Osteoblast (primary cell): ENCODE results near the gene HSBP1L1. TPM values are rescaled to one million over a fixed set of nuclear protein-coding genes. Genes with fewer than 3 reads are reported as not detected.
A peak's percentile ranks its signal among the peaks of the same experiment; 100 is the strongest.

Experiments used
- DNase-seq: peaks from one replicate; pipeline ENCODE4 v3.0.0; 2011; ENCODE audit warnings: low spot score, mixed read lengths; ENCODE audit not compliant: insufficient read length; ENCODE audit errors: missing footprints
- H2AFZ ChIP-seq: 2 replicates; pipeline ENCODE4 v1.6.0; 2011; ENCODE audit warnings: mild to moderate bottlenecking, low read length
- H3K27ac ChIP-seq: 2 replicates; pipeline ENCODE4 v1.5.1; 2011; ENCODE audit warnings: mild to moderate bottlenecking, low read depth, low read length, moderate library complexity
- H3K27me3 ChIP-seq: 2 replicates; pipeline ENCODE4 v1.6.0; 2012; ENCODE audit warnings: mild to moderate bottlenecking, control low read depth, inconsistent platforms, low read length, moderate library complexity; ENCODE audit not compliant: insufficient read depth
- H3K36me3 ChIP-seq: 2 replicates; pipeline ENCODE4 v1.5.1; 2011; ENCODE audit warnings: mild to moderate bottlenecking, low read length, control low read depth, moderate library complexity; ENCODE audit not compliant: insufficient read depth
- H3K4me1 ChIP-seq: 2 replicates; pipeline ENCODE4 v1.5.1; 2011; ENCODE audit warnings: mild to moderate bottlenecking, low read length, control low read depth, moderate library complexity; ENCODE audit not compliant: insufficient read depth
- H3K4me2 ChIP-seq: 2 replicates; pipeline ENCODE4 v1.6.0; 2011; ENCODE audit warnings: mild to moderate bottlenecking, low read length; ENCODE audit not compliant: insufficient read depth
- H3K4me3 ChIP-seq: fragments of 200-600 bp; sonication (generic); 3 replicates; pipeline ENCODE4 v1.5.1; 2012; ENCODE audit warnings: mild to moderate bottlenecking, low read length, inconsistent platforms; ENCODE audit not compliant: insufficient read depth
- H3K79me2 ChIP-seq: 2 replicates; pipeline ENCODE4 v1.6.0; 2012; ENCODE audit warnings: mild to moderate bottlenecking, low read length, control low read depth, inconsistent platforms; ENCODE audit not compliant: insufficient read depth
- H3K9me3 ChIP-seq: 2 replicates; pipeline ENCODE4 v1.5.1; 2011; ENCODE audit warnings: low read depth, low read length, control low read depth
- H4K20me1 ChIP-seq: 2 replicates; pipeline ENCODE4 v1.6.0; 2012; ENCODE audit warnings: mild to moderate bottlenecking, low read length, control low read depth; ENCODE audit not compliant: insufficient read depth
- CTCF ChIP-seq: IDR thresholded peaks from 2 replicates; pipeline ENCODE4 v1.5.1; 2011; ENCODE audit warnings: mild to moderate bottlenecking, low read depth, low read length, moderate library complexity; ENCODE audit errors: extremely low read depth
- total RNA-seq: library from RNA; depleted of rRNA; stranded (reverse); fragments of >200 nt; gene quantifications from 2 replicates; pipeline ENCODE4 v1.2.3, GENCODE V29; 2012

Gene HSBP1L1
- total RNA-seq, 1 donor, result 9.4 TPM

DNA sequence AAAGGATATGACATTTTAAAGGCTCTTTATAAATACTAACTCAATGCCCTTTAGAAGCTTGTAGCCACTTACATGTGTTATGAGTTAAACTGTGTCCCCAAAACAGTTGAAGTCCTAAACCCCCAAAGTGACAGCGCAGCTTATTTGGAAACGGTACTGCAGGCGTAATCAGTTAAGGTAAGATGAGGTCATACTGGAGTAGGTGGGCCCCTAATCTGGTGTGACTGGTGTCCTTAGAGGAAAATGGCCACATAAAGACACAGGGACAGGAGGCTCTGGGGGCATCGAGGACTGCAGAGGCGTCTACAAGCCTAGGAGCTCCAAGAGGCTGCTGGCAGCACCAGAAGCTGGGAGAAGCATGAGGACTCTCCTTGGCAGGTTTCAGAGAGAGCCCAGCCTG is 15.4 kb downstream of the HSBP1L1 start:
- Histone ChIP-seq H3K79me2 (peaks cover 100% of the 10 kb centered on the region), H3K36me3 (peaks cover 38% of the 10 kb centered on the region), H2AFZ (no peak overlapping the region), H3K27ac (no peak overlapping the region), H3K4me3 (no peak overlapping the region), H3K4me1 (peaks cover 7% of the 10 kb centered on the region), H4K20me1 (peaks cover 92% of the 10 kb centered on the region), H3K9me3 (no peaks in the 10 kb centered on the region), H3K4me2 (no peak overlapping the region), H3K27me3 (no peaks in the 10 kb centered on the region)
- no peak for DNase-seq
- no peak for TF ChIP-seq CTCF

GRCh38 chr18:79980585-79980984 is 16.1 kb downstream of the HSBP1L1 start:
- Histone ChIP-seq H3K27ac (no peak overlapping the region), H2AFZ (no peak overlapping the region), H3K4me2 (no peak overlapping the region), H3K36me3 (peaks cover 42% of the 10 kb centered on the region), H3K9me3 (no peaks in the 10 kb centered on the region), H3K79me2 (peaks cover 100% of the 10 kb centered on the region), H3K4me1 (peaks cover 7% of the 10 kb centered on the region), H3K27me3 (no peaks in the 10 kb centered on the region), H4K20me1 (peaks cover 92% of the 10 kb centered on the region), H3K4me3 (no peak overlapping the region)
- no peak for DNase-seq
- TF ChIP-seq CTCF, result no peak

GRCh38 chr18:79982736-79983135 is 18.3 kb downstream of the HSBP1L1 start:
- H3K79me2 ChIP-seq, result peaks cover 100% of the 10 kb centered on the region
- H3K9me3 ChIP-seq, result no peaks in the 10 kb centered on the region
- TF ChIP-seq CTCF, result no peak
- H3K4me2 ChIP-seq, result no peak overlapping the region
- H2AFZ ChIP-seq, result no peak overlapping the region
- no peak overlapping the region for H3K4me3 ChIP-seq
- peaks cover 92% of the 10 kb centered on the region for H4K20me1 ChIP-seq
- peaks cover 18% of the 10 kb centered on the region for H3K4me1 ChIP-seq
- peak overlapping the region; percentile 28 for H3K27ac ChIP-seq
- no peak for DNase-seq
- peaks cover 38% of the 10 kb centered on the region for H3K36me3 ChIP-seq
- H3K27me3 ChIP-seq, result no peaks in the 10 kb centered on the region

- Histone ChIP-seq H3K4me2 (no peak overlapping the region), H3K4me1 (peaks cover 18% of the 10 kb centered on the region), H3K9me3 (no peaks in the 10 kb centered on the region), H3K79me2 (peaks cover 100% of the 10 kb centered on the region), H2AFZ (no peak overlapping the region), H3K27ac (peak overlapping the region; percentile 28), H3K27me3 (no peaks in the 10 kb centered on the region), H4K20me1 (peaks cover 87% of the 10 kb centered on the region), H3K36me3 (peaks cover 38% of the 10 kb centered on the region), H3K4me3 (no peak overlapping the region)
- no peak for DNase-seq
- no peak for TF ChIP-seq CTCF
Observed at GRCh38 chr18:79983253-79983652, 18.8 kb downstream of the HSBP1L1 start.
